Stimulated activated CD4-positive, alpha-beta T cell treated with anti-CD3 and anti-CD28 coated beads, TNF-alpha, amount 100 ng/mL, for 4 hours (primary cell): ENCODE data around the gene CYP3A4.
"Not testable (repeated sequence)": the region's sequence is repeated elsewhere in the genome, so short reads cannot be mapped to it uniquely, and the experiment has no call there.

Source experiments
- DNase-seq, 3 experiments: peaks; one replicate each; pipeline ENCODE4 v3.0.0-alpha.2; 2020; ENCODE audit warnings: low read depth in 3 of 3

The CYP3A4 gene

GRCh38 chr7:99784007-99784406 lies at the start of gene CYP3A4:
Gene CYP3A4 (minus strand): TSS chr7:99784184. CDS start chr7:99784081, 103 bp downstream.
- DNase-seq: no peak

- no peak for DNase-seq
Measured at GRCh38 chr7:99833289-99833877, 49.4 kb upstream of the CYP3A4 start.

GRCh38 chr7:99831595-99831994 lies 47.6 kb upstream of the CYP3A4 start:
- no peak for DNase-seq

GRCh38 chr7:99829524-99830160 lies 45.7 kb upstream of the CYP3A4 start:
- DNase-seq: no peak

- no peak for DNase-seq
Measured at GRCh38 chr7:99828811-99829210, 44.8 kb upstream of the CYP3A4 start.

- DNase-seq: no peak
Measured at GRCh38 chr7:99827040-99827778, 43.2 kb upstream of the CYP3A4 start.

- DNase-seq: no peak
Measured at GRCh38 chr7:99825873-99826272, 41.9 kb upstream of the CYP3A4 start.

GRCh38 chr7:99825452-99825851 lies 41.5 kb upstream of the CYP3A4 start:
- DNase-seq: no peak

GRCh38 chr7:99824091-99824490 lies 40.1 kb upstream of the CYP3A4 start:
- no peak for DNase-seq

GRCh38 chr7:99822731-99823718 lies 39.0 kb upstream of the CYP3A4 start:
- DNase-seq: no peak

GRCh38 chr7:99820408-99821027 lies 36.5 kb upstream of the CYP3A4 start:
- no peak for DNase-seq

GRCh38 chr7:99808766-99809165 lies 24.8 kb upstream of the CYP3A4 start:
- DNase-seq: no peak

GRCh38 chr7:99806839-99807478 lies 23.0 kb upstream of the CYP3A4 start:
- DNase-seq: no peak

GRCh38 chr7:99805641-99806040 lies 21.7 kb upstream of the CYP3A4 start:
- no peak for DNase-seq

GRCh38 chr7:99803118-99803517 lies 19.1 kb upstream of the CYP3A4 start:
- not testable (repeated sequence) for DNase-seq

- DNase-seq: not testable (repeated sequence)
Measured at GRCh38 chr7:99801407-99801806, 17.4 kb upstream of the CYP3A4 start.

GRCh38 chr7:99798972-99799371 lies 15.0 kb upstream of the CYP3A4 start:
- DNase-seq: no peak

GRCh38 chr7:99795864-99796263 lies 11.9 kb upstream of the CYP3A4 start:
- DNase-seq: not testable (repeated sequence)

GRCh38 chr7:99794585-99795502 lies 10.9 kb upstream of the CYP3A4 start:
- no peak for DNase-seq

GRCh38 chr7:99793443-99793842 lies 9.5 kb upstream of the CYP3A4 start:
- DNase-seq: no peak
